ENCODE data around the gene TRAM2. TPM values are rescaled to one million over a fixed set of nuclear protein-coding genes. Genes with fewer than 3 reads are reported as not detected.
A peak's percentile ranks its signal among the peaks of the same experiment; 100 is the strongest.

TRAM2 gene
- total and polyA plus RNA-seq, 3 donors from 2014 or later = 21.1 to 34.7 (median 26.1) TPM

- WGBS, 2 donors = 59 to 64% methylated on average over 2 of the region's 2 CpGs
- TF ChIP-seq CTCF (IDR thresholded peaks at IDR 0.05) (no peak), POLR2A (IDR thresholded peaks at IDR 0.05) (no peak)
- Histone ChIP-seq H3K4me3 (no peak overlapping the region), H3K27ac (peak overlapping the region; percentile 12 to 79), H3K27me3 (no peaks in the 10 kb centered on the region), H3K36me3 (ENCODE audit: low read depth, missing control alignments) (no peaks in the 10 kb centered on the region), H3K9me3 (no peaks in the 10 kb centered on the region), H3K4me1 (peaks cover 23% of the 10 kb centered on the region)
- no peak for DNase-seq
- intact Hi-C loops (cut with DNase I; ENCODE audit: low total_unique reads) = loop anchor here (10.0 kb wide), 1 partner anchor 182 kb away; no protein-coding TSS in a partner anchor
Measured at GRCh38 chr6:52596371-52597028, 19.6 kb upstream of the TRAM2 start.

GRCh38 chr6:52595796-52596130 lies 18.9 kb upstream of the TRAM2 start:
- Histone ChIP-seq H3K4me3 (no peak overlapping the region), H3K27ac (peak overlapping the region; percentile 12 to 79), H3K27me3 (no peaks in the 10 kb centered on the region), H3K36me3 (ENCODE audit: low read depth, missing control alignments) (no peaks in the 10 kb centered on the region), H3K9me3 (no peaks in the 10 kb centered on the region), H3K4me1 (peaks cover 23% of the 10 kb centered on the region)
- intact Hi-C loops (cut with DNase I; ENCODE audit: low total_unique reads) = loop anchor here (10.0 kb wide), 1 partner anchor 181 kb away; no protein-coding TSS in a partner anchor
- no peak for DNase-seq
- TF ChIP-seq CTCF (IDR thresholded peaks at IDR 0.05) (no peak), POLR2A (IDR thresholded peaks at IDR 0.05) (no peak)

GRCh38 chr6:52595000-52595795 lies 18.3 kb upstream of the TRAM2 start:
- peak; percentile 45 for DNase-seq
- no peak overlapping the region for H3K4me3 ChIP-seq
- H3K36me3 ChIP-seq (ENCODE audit: low read depth, missing control alignments) = no peaks in the 10 kb centered on the region
- 25 to 41% methylated on average over 7 of the region's 7 CpGs for WGBS, 2 donors
- no peak for TF ChIP-seq CTCF (IDR thresholded peaks at IDR 0.05)
- TF ChIP-seq POLR2A (IDR thresholded peaks at IDR 0.05) = no peak
- H3K27me3 ChIP-seq = no peaks in the 10 kb centered on the region
- H3K9me3 ChIP-seq = no peaks in the 10 kb centered on the region
- H3K27ac ChIP-seq = peak overlapping the region; percentile 12 to 79
- H3K4me1 ChIP-seq = peaks cover 23% of the 10 kb centered on the region
- intact Hi-C loops (cut with DNase I; ENCODE audit: low total_unique reads) = loop anchor here (10.0 kb wide), 1 partner anchor 180 kb away; no protein-coding TSS in a partner anchor

GRCh38 chr6:52594221-52594620 lies 17.4 kb upstream of the TRAM2 start:
- H3K27ac ChIP-seq = peak overlapping the region in 1 of 2 donors; percentile 79
- H3K9me3 ChIP-seq = no peaks in the 10 kb centered on the region
- H3K4me3 ChIP-seq = no peak overlapping the region
- DNase-seq = no peak
- TF ChIP-seq CTCF (IDR thresholded peaks at IDR 0.05) = no peak
- no peak for TF ChIP-seq POLR2A (IDR thresholded peaks at IDR 0.05)
- H3K27me3 ChIP-seq = no peaks in the 10 kb centered on the region
- intact Hi-C loops (cut with DNase I; ENCODE audit: low total_unique reads) = loop anchor here (10.0 kb wide), 1 partner anchor 179 kb away; no protein-coding TSS in a partner anchor
- H3K4me1 ChIP-seq = peaks cover 27% of the 10 kb centered on the region
- WGBS, 2 donors = 83 to 90% methylated on average over 5 of the region's 5 CpGs
- no peaks in the 10 kb centered on the region for H3K36me3 ChIP-seq (ENCODE audit: low read depth, missing control alignments)

Measured in testis (tissue), 3 donors.